Stimulated activated CD8-positive, alpha-beta memory T cell treated with anti-CD3 and anti-CD28 coated beads, Interleukin-7, amount 100 ng/mL, for 1 hour (primary cell): Measurements from ENCODE around the gene GLIPR1L2.
"Not testable (repeated sequence)": the region's sequence is repeated elsewhere in the genome, so short reads cannot be mapped to it uniquely, and the experiment has no call there.

Source experiments
- DNase-seq, 2 donors: peaks; one replicate each; pipeline ENCODE4 v3.0.0-alpha.2; 2020; ENCODE audit warnings: low read depth in 2 of 2

The GLIPR1L2 gene

DNA sequence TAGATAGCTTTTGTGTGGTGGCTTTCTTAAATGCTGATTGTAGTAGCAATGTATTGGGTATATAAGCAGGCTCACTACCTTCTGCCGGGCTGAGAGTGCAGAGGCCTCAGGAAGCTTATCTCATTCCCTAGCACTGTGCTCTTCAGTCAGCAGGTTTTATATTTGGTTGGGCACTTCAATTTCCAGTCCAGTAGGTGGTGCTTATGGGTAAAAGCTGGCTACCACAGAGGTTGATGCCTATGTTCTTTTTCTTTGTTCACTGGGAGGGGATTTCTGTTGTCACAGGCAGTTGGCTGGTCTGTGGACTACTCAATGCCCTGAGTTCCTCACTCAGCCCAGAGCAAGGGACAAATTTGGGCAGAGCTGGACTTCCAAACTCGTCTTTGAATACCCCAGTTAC is 46.7 kb downstream of the GLIPR1L2 start:
- DNase-seq = no peak

- DNase-seq = no peak
Observed at GRCh38 chr12:75438059-75438754, 47.3 kb downstream of the GLIPR1L2 start.

- DNase-seq = no peak
Observed at GRCh38 chr12:75439048-75439447, 48.2 kb downstream of the GLIPR1L2 start.

DNA sequence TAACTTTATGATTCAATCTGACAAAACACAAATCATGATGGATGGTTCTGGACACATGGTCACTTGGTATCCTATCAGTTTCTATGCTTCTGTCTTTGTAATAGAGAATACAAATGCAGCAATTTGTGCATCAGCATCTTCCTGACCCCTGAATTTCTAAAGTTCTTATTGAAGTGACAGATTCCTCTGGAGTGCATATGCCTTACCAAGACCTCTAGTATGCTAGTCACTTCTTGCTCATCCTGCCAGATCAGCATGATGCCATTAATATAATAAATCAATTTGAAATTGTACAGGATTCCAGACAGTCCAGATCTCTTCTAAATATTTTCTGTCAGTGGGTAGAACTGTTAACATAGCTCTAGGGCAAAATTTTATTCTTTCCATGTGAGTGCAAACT is 49.0 kb downstream of the GLIPR1L2 start:
- DNase-seq = no peak

- DNase-seq = not testable (repeated sequence)
Observed at GRCh38 chr12:75441687-75442449, 51.0 kb downstream of the GLIPR1L2 start.

DNA sequence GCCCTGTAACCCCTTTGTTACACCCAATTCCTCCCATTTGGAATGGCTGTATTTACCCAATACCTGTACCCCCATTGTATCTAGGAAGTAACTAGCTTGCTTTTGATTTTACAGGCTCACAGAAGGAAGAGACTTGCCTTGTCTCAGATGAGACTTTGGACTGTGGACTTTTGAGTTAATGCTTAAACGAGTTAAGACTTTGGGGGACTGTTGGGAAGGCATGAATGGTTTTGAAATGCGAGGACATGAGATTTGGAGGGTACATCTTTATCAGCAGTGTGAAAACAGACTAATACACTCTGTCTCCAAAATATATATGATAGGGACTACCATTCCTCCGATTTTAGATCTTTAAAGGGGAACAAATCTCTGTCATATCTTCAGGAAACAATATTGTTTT is 51.6 kb downstream of the GLIPR1L2 start:
- not testable (repeated sequence) for DNase-seq

DNA sequence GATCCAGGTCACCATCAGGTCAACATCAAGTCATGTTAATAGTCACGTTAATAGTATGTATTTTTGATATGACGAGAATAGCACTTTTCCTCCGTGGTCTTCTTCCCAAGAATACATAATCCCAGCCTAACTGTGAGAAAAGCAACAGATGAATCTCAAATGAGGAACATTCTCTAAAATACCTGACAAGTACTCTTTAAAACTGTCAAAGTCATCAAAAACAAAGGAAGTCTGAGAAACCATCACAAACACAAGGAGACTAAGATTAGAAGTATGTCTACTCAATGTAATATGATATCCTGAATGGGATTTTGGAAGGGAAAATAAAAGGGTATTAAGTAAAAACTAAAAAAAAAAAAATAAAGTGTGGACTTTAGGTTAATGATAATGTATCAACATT is 52.8 kb downstream of the GLIPR1L2 start:
- DNase-seq = no peak

DNA sequence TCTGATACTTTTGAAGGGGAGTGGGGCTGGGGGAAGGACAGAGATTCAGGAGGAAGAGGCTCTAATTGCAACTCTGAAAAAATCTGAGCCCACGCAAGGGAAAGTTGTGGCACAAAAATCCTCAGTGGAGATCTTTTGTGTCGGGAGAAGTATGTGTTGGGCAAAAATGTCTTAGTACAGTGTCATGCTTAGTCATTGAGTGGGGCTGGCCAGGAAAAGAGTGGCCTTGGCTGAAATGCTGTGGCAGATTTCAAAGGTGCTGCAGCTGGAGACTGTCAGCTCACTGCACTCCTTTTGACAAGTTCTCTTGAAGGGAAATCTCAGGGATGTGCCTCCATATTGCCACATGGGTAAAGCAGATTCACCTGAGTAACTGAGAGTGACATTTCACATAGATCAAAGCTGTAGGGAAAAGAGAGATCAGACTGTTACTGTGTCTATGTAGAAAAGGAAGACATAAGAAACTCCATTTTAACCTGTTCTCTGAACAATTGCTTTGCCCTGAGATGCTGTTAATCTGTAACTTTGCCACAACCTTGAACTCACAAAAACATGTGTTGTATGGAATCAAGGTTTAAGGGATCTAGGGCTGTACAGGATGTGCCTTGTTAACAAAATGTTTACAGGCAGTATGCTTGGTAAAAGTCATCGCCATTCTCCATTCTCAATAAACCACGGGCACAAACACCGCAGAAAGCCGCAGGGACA is 53.7 kb downstream of the GLIPR1L2 start:
- DNase-seq = no peak

DNA sequence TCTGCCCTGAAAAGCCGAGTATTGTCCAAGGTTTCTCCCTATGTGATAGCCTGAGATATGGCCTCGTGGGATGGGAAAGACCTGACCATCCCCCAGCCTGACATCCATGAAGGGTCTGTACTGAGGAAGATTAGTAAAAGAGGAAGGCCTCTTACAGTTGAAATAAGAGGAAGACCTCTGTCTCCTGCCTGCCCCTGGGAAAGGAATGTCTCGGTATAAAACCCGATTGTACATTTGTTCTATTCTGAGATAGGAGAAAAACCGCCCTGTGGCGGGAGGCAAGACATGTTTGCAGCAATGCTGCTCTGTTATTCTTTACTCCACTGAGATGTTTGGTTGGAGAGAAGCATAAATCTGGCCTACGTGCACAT is 54.2 kb downstream of the GLIPR1L2 start:
- not testable (repeated sequence) for DNase-seq

DNA sequence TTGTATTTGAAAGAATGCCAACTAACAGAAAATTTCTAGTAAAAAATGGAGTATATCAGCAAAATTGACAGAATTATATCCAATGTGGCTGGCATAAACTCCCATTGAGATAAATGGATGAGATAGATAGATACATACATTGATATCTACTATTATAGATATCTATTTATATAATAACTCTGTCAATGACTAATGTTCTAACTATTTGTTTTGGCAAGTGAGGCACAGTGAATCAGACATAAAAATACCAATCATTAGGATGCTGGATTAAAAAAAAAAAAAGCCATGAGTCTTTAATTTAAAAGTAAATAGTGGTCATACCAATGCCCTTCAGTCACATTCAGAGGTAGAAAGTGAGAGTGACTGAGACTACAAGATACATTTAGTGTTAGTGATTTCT is 56.0 kb downstream of the GLIPR1L2 start:
- no peak for DNase-seq

- no peak for DNase-seq
Observed at GRCh38 chr12:75447691-75448393, 57.0 kb downstream of the GLIPR1L2 start.

- no peak for DNase-seq
Observed at GRCh38 chr12:75452675-75453330, 61.9 kb downstream of the GLIPR1L2 start.

DNA sequence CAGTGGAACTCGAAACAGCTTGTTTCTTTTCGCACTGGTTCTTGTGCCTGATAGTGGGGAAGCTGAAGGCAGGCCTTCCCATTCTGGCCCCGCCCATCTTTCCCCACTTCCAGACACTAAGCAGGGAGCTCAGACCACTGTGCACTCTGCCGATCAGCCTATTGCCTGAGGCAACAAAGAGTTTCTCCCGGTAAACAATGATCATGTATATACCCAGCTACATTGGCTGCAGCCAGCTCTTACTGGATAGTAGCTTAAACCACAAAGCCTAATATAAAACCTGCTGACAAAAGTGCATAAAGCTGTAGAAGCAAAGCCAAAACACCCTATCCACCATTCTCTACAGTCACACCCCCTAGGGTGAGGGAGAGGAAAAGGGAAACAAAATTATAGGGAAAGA is 65.0 kb downstream of the GLIPR1L2 start:
- DNase-seq = no peak

DNA sequence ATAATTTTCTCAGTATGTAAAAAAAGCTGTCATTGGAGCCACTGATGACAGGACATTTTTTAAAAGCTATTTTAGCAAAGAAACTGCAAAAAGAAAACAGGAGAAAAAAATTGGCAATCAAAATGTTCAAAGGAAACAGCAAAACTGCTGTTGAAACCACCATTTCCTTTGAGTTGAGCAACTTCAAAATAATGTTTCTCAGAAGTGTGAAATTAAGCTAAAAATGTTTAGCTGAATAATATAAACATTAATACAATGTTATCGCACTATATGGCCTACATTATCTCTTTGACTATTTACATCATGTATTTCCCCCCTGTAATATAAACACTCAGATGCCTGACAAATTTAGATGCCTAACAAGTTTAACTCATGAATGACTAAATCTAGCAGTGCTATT is 66.3 kb downstream of the GLIPR1L2 start:
- no peak for DNase-seq

DNA sequence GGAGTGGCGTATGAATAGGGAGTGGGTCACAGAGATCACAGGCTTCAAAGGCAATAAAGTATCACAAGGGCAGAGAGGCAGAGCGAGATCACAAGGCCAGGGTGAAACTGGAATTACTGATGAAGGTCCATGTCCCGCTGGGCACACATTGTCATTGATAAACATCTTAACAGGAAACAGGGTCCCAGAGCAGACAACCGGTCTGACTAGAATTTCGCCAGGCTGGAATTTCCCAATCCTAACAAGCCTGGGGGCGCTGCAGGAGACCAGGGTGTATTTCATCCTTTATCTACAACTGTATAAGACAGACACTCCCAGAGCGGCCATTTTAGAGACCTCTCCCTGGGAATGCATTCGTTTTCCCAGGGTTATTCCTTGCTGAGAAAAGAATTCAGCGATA is 67.0 kb downstream of the GLIPR1L2 start:
- DNase-seq = not testable (repeated sequence)

DNA sequence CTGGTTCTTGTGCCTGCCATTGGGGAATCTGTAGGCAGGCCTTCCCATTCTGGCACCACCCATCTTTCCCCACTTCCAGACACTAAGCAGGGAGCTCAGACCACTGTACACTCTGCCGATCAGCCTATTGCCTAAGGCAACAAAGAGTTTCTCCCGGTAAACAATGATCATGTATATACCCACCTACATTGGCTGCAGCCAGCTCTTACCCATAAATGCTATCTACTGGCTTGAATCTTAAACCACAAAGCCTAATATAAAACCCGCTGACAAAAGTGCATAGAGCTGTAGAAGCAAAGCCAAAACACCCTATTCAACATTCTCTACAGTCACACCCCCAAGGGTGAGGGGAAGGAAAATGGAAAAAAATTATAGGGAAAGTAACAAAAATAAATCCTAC is 68.9 kb downstream of the GLIPR1L2 start:
- DNase-seq = no peak

- no peak for DNase-seq
Observed at GRCh38 chr12:75460204-75460603, 69.3 kb downstream of the GLIPR1L2 start.

GRCh38 chr12:75471902-75472890 is 81.3 kb downstream of the GLIPR1L2 start:
- DNase-seq = no peak

GRCh38 chr12:75474116-75474515 is 83.2 kb downstream of the GLIPR1L2 start:
- DNase-seq = no peak

- no peak for DNase-seq
Observed at GRCh38 chr12:75476071-75476470, 85.2 kb downstream of the GLIPR1L2 start.
